ENCODE data around the gene SLC6A13. TPM values are rescaled to one million over a fixed set of nuclear protein-coding genes. Genes with fewer than 3 reads are reported as not detected.
"Not testable (repeated sequence)": the region's sequence is repeated elsewhere in the genome, so short reads cannot be mapped to it uniquely, and the experiment has no call there.

SLC6A13 gene
- total and polyA plus RNA-seq, 3 donors from 2014 or later: 3.5 to 12.5 (median 4.7) TPM

GRCh38 chr12:238736-239398, 23.8 kb downstream of the SLC6A13 start:
- Histone ChIP-seq H3K27me3 (no peaks in the 10 kb centered on the region), H3K9me3 (no peaks in the 10 kb centered on the region), H3K36me3 (ENCODE audit: low read depth, missing control alignments) (no peaks in the 10 kb centered on the region), H3K4me1 (no peaks in the 10 kb centered on the region), H3K27ac (no peak overlapping the region), H3K4me3 (no peak overlapping the region)
- 80 to 82% methylated on average over 19 of the region's 19 CpGs for WGBS, 2 donors
- intact Hi-C loops (cut with DNase I; ENCODE audit: low total_unique reads): no loop called here
- DNase-seq: peak; percentile 3
- TF ChIP-seq CTCF (IDR thresholded peaks at IDR 0.05) (no peak), POLR2A (IDR thresholded peaks at IDR 0.05) (no peak)

- Histone ChIP-seq H3K27me3 (no peaks in the 10 kb centered on the region), H3K36me3 (ENCODE audit: low read depth, missing control alignments) (no peaks in the 10 kb centered on the region), H3K27ac (no peak overlapping the region), H3K9me3 (no peaks in the 10 kb centered on the region), H3K4me3 (no peak overlapping the region), H3K4me1 (no peaks in the 10 kb centered on the region)
- 84 to 90% methylated on average over 9 of the region's 9 CpGs for WGBS, 2 donors
- intact Hi-C loops (cut with DNase I; ENCODE audit: low total_unique reads): no loop called here
- DNase-seq: peak; percentile 4
- TF ChIP-seq CTCF (IDR thresholded peaks at IDR 0.05) (no peak), POLR2A (IDR thresholded peaks at IDR 0.05) (no peak)
Measured at GRCh38 chr12:238116-238515, 24.5 kb downstream of the SLC6A13 start.

- Histone ChIP-seq H3K36me3 (ENCODE audit: low read depth, missing control alignments) (no peaks in the 10 kb centered on the region), H3K9me3 (no peaks in the 10 kb centered on the region), H3K27me3 (no peaks in the 10 kb centered on the region), H3K27ac (no peak overlapping the region), H3K4me1 (no peaks in the 10 kb centered on the region), H3K4me3 (no peak overlapping the region)
- 92 to 96% methylated on average over 13 of the region's 13 CpGs for WGBS, 2 donors
- peak; percentile 8 for DNase-seq
- TF ChIP-seq POLR2A (IDR thresholded peaks at IDR 0.05) (no peak), CTCF (IDR thresholded peaks at IDR 0.05) (no peak)
- intact Hi-C loops (cut with DNase I; ENCODE audit: low total_unique reads): no loop called here
Measured at GRCh38 chr12:237026-237815, 25.4 kb downstream of the SLC6A13 start.

GRCh38 chr12:236445-236844, 26.2 kb downstream of the SLC6A13 start:
- Histone ChIP-seq H3K36me3 (ENCODE audit: low read depth, missing control alignments) (no peaks in the 10 kb centered on the region), H3K27me3 (no peaks in the 10 kb centered on the region), H3K4me1 (no peaks in the 10 kb centered on the region), H3K9me3 (no peaks in the 10 kb centered on the region), H3K4me3 (no peak overlapping the region), H3K27ac (no peak overlapping the region)
- peak; percentile 6 for DNase-seq
- 81 to 82% methylated on average over 3 of the region's 3 CpGs for WGBS, 2 donors
- TF ChIP-seq CTCF (IDR thresholded peaks at IDR 0.05) (no peak), POLR2A (IDR thresholded peaks at IDR 0.05) (no peak)
- intact Hi-C loops (cut with DNase I; ENCODE audit: low total_unique reads): no loop called here

GRCh38 chr12:235967-236366, 26.7 kb downstream of the SLC6A13 start:
- WGBS, 2 donors: 91 to 93% methylated on average over 4 of the region's 4 CpGs
- intact Hi-C loops (cut with DNase I; ENCODE audit: low total_unique reads): not testable (repeated sequence)

More at GRCh38 chr12:235967-236366, 26.7 kb downstream of the SLC6A13 start:
- DNase-seq; H3K4me1 ChIP-seq; H3K27ac ChIP-seq; H3K4me3 ChIP-seq; H3K27me3 ChIP-seq; H3K9me3 ChIP-seq; H3K36me3 ChIP-seq (ENCODE audit: low read depth, missing control alignments): not testable (repeated sequence)
